ENCODE data around the gene HLA-E.
"Not testable (repeated sequence)": the region's sequence is repeated elsewhere in the genome, so short reads cannot be mapped to it uniquely, and the experiment has no call there.

GRCh38 chr6:30529349-30529875 is 40.1 kb downstream of the HLA-E start:
- TF ChIP-seq CTCF, EP300 (IDR thresholded peaks at IDR 0.05): not testable (repeated sequence)

Data from suprapubic skin (tissue), 3 donors.